ENCODE results near the gene CXCL16.

- TF ChIP-seq JUNB (IDR thresholded peaks at IDR 0.05), result no peak
- no peak for TF ChIP-seq CTCF (IDR thresholded peaks at IDR 0.05)
- TF ChIP-seq POLR2A (IDR thresholded peaks at IDR 0.05; ENCODE audit: low read length), result no peak
Measured at GRCh38 chr17:4691686-4692085, 48.0 kb downstream of the CXCL16 start.
